ENCODE data around the gene OSCP1.

Gene OSCP1

DNA sequence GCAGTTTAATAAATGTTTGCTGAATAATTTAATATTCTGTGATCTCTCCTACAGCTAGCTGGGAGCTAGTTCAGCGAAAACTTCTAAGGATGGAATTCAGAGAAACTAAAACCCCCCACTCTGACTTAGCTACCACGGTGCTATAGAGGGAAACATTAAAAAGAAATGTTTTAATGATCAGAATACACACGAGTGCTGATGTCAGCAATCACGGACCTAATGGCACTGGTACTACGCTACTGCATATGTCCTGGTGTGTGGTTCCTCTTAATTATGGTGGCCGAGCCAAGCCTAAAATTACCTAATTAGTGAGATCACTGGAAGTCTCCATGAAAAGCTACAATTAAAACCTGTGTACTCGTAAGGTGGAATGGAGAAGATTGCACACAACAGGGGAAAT lies 28.6 kb downstream of the OSCP1 start:
- TF ChIP-seq, protein P1, sequence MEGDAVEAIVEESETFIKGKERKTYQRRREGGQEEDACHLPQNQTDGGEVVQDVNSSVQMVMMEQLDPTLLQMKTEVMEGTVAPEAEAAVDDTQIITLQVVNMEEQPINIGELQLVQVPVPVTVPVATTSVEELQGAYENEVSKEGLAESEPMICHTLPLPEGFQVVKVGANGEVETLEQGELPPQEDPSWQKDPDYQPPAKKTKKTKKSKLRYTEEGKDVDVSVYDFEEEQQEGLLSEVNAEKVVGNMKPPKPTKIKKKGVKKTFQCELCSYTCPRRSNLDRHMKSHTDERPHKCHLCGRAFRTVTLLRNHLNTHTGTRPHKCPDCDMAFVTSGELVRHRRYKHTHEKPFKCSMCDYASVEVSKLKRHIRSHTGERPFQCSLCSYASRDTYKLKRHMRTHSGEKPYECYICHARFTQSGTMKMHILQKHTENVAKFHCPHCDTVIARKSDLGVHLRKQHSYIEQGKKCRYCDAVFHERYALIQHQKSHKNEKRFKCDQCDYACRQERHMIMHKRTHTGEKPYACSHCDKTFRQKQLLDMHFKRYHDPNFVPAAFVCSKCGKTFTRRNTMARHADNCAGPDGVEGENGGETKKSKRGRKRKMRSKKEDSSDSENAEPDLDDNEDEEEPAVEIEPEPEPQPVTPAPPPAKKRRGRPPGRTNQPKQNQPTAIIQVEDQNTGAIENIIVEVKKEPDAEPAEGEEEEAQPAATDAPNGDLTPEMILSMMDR (IDR thresholded peaks at IDR 0.05; ENCODE audit: unreplicated experiment in 3 of 3) = no peak
- peaks cover 6% of the 10 kb centered on the region for H3K4me1 Mint-ChIP-seq
- H3K36me3 Mint-ChIP-seq (ENCODE audit: low read depth) = peaks cover 25% of the 10 kb centered on the region

DNA sequence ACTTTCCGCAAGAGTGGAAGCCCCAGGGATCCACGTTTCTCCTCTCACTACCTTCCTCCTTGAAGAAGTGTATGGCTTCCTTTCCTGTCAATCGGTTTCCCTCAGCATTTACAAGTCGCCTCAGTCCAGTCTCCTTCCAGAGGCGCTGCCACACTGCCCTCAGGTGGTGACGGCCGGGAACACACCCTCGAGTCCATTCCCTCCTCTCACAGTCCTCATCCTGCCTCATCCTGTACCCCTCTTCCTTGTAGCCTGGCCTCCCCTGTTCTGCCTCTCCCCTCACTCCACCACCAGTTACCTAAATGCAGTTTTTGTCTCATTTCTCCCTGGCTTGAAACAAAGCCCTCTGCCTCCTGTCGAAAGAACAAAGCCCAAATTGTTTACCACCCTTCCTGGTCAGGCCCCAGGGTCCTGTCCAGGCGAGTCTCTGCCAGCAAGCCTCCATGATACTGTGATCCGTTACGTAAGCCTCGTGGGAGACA lies 29.4 kb downstream of the OSCP1 start:
- Mint-ChIP-seq H3K9me3 (no peaks in the 10 kb centered on the region), H3K36me3 (ENCODE audit: low read depth) (peaks cover 26% of the 10 kb centered on the region), H3K27ac (peak overlapping the region; percentile 41 to 70 (median 61)), H3K27me3 (ENCODE audit: low read depth) (no peaks in the 10 kb centered on the region), H3K4me1 (peaks cover 6% of the 10 kb centered on the region), H3K4me3 (no peak overlapping the region)
- TF ChIP-seq, protein P1 (IDR thresholded peaks at IDR 0.05; ENCODE audit: unreplicated experiment in 3 of 3) = peak; percentile 85 to 94 (median 92)

More for the DNA sequence above, 28.6 kb downstream of the OSCP1 start:
- Mint-ChIP-seq H3K27ac (no peak overlapping the region), H3K4me3 (no peak overlapping the region), H3K9me3 (no peaks in the 10 kb centered on the region), H3K27me3 (ENCODE audit: low read depth) (no peaks in the 10 kb centered on the region)

DNA sequence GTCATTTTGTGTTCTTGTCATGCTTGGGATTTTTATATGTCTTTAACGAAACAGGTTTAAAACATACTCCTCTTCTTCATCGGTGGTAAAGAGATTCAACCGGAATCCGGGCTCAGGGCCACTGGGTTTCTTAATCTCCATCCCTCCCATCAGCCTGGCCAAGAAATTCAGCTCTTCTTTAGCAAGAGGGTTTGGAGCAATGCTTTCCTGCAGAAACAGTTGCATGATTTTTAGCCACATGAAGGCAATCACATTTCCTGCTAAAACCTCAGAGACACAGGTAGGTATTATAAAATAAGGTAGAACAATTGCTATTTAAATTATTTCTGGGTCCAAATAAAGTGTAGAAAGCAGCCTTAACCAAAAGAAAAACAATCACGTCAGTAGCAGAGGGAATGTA lies 29.8 kb downstream of the OSCP1 start:
- Mint-ChIP-seq H3K27me3 (ENCODE audit: low read depth) (no peaks in the 10 kb centered on the region), H3K36me3 (ENCODE audit: low read depth) (peaks cover 25% of the 10 kb centered on the region), H3K4me3 (no peak overlapping the region), H3K27ac (peak overlapping the region; percentile 41 to 70 (median 61)), H3K4me1 (peaks cover 6% of the 10 kb centered on the region), H3K9me3 (no peaks in the 10 kb centered on the region)
- TF ChIP-seq, protein P1 (IDR thresholded peaks at IDR 0.05; ENCODE audit: unreplicated experiment in 3 of 3) = no peak

DNA sequence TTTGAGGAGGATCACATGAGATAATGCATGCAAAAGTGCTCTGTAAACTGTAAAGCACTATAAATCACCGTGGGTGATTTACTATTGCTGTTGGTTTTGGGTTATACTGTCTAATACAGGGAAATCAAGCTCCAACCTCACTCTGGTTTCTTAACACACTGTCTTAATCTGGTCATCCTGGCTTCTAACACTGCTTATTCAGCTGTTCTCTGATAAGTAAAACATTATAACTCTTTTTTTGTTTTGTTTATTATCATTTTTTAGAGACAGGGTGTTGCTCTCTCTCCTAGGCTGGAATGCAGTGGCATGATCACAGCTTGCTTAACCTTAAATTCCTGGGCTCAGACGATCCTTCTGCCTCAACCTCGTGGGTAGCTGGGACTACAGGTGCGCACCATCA lies 30.7 kb downstream of the OSCP1 start:
- Mint-ChIP-seq H3K4me1 (peaks cover 6% of the 10 kb centered on the region), H3K36me3 (ENCODE audit: low read depth) (peaks cover 27% of the 10 kb centered on the region), H3K27me3 (ENCODE audit: low read depth) (no peaks in the 10 kb centered on the region), H3K9me3 (no peaks in the 10 kb centered on the region), H3K4me3 (no peak overlapping the region), H3K27ac (no peak overlapping the region)
- TF ChIP-seq, protein P1 (IDR thresholded peaks at IDR 0.05; ENCODE audit: unreplicated experiment in 3 of 3) = no peak

DNA sequence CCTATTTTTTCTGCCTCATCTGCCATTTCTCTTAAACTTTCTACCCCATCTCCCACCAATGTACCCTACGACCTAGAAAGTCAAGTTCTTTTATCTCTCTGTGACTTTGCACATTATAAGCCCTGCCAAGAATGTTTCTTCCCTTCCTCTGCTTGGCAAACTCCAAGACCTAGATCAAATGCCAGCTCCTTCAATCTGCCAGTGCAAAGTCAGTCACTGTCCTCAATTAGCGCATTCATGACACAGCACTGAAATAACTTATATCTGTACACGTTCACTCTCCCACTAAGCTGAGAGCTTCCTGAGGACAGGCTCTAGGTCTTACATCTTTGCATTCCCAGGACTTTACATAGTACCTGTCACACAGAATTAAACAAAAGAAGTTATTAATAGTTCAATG lies 31.1 kb downstream of the OSCP1 start:
- no peak overlapping the region for H3K4me3 Mint-ChIP-seq
- peaks cover 6% of the 10 kb centered on the region for H3K4me1 Mint-ChIP-seq
- no peaks in the 10 kb centered on the region for H3K9me3 Mint-ChIP-seq
- peaks cover 32% of the 10 kb centered on the region for H3K36me3 Mint-ChIP-seq (ENCODE audit: low read depth)
- TF ChIP-seq, protein P1 (IDR thresholded peaks at IDR 0.05; ENCODE audit: unreplicated experiment in 3 of 3) = no peak
- no peaks in the 10 kb centered on the region for H3K27me3 Mint-ChIP-seq (ENCODE audit: low read depth)
- H3K27ac Mint-ChIP-seq = peak overlapping the region in 1 of 3 experiments; percentile 11

DNA sequence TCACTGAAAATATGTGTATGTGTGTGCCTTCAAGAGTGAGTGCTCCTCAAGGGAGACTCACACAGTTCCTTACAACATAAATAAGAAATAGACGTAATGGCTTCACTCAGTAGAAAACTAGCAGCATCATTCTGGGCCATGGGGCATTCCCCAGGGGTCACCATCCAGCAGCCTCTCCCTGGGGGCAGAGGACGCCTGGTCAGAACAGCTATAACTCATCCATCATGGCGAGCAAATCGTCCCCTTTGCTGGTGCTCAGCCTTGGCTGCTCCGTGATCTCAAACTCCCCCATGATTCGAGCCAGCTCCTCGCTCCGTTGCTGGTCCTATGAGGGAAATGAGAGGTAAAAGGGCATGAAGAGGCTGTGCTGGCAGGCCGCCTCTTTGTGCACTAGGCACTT lies 32.3 kb downstream of the OSCP1 start:
- Mint-ChIP-seq H3K4me1 (peaks cover 6% of the 10 kb centered on the region), H3K4me3 (no peak overlapping the region), H3K27me3 (ENCODE audit: low read depth) (no peaks in the 10 kb centered on the region), H3K9me3 (no peaks in the 10 kb centered on the region), H3K36me3 (ENCODE audit: low read depth) (peaks cover 36% of the 10 kb centered on the region), H3K27ac (peak overlapping the region in 2 of 3 experiments; percentile 1 to 12)
- TF ChIP-seq, protein P1 (IDR thresholded peaks at IDR 0.05; ENCODE audit: unreplicated experiment in 3 of 3) = no peak

All from nephron (organoid).